Ascending aorta (tissue), 1 donor: ENCODE measurements around the gene MT1H. TPM values are rescaled to one million over a fixed set of nuclear protein-coding genes. Genes with fewer than 3 reads are reported as not detected.

Experiments
- total RNA-seq: library from RNA; depleted of rRNA; stranded (reverse); fragments of >200 nt; gene quantifications from one replicate; pipeline ENCODE4 v1.1.0, GENCODE V29; 2016

MT1H gene
- total RNA-seq, 1 donor from 2014 or later, result not detected

Other genes starting within 250 kb of the MT1H start
- gene AMFR, start 244.3 kb upstream of the MT1H start, total RNA-seq, result 112 TPM
- 5.3 TPM for gene NUDT21, start 218.5 kb upstream of the MT1H start, total RNA-seq
- 21.9 TPM for gene OGFOD1, start 218.3 kb upstream of the MT1H start, total RNA-seq
- 29.4 TPM for gene BBS2, start 149.8 kb upstream of the MT1H start, total RNA-seq
- gene MT4, start 104.7 kb upstream of the MT1H start, total RNA-seq, result not detected
- gene MT3, start 80.3 kb upstream of the MT1H start, total RNA-seq, result not detected
- 602 TPM for gene MT2A, start 61.2 kb upstream of the MT1H start, total RNA-seq
- gene MT1E, start 44.0 kb upstream of the MT1H start, total RNA-seq, result 456 TPM
- gene MT1M, start 37.2 kb upstream of the MT1H start, total RNA-seq, result 105 TPM
- gene MT1A, start 31.1 kb upstream of the MT1H start, total RNA-seq, result 183 TPM
- not detected for gene MT1B, start 17.9 kb upstream of the MT1H start, total RNA-seq
- 9.8 TPM for gene MT1F, start 11.9 kb upstream of the MT1H start, total RNA-seq
- gene MT1G, start 1.7 kb upstream of the MT1H start, total RNA-seq, result 36.6 TPM
- 2,291 TPM for gene MT1X, start 12.7 kb downstream of the MT1H start, total RNA-seq
- 419 TPM for gene NUP93, start 60.3 kb downstream of the MT1H start, total RNA-seq
- gene SLC12A3, start 195.4 kb downstream of the MT1H start, total RNA-seq, result not detected